Measurements from ENCODE around the gene KRT75. TPM values are rescaled to one million over a fixed set of nuclear protein-coding genes. Genes with fewer than 3 reads are reported as not detected.

KRT75 gene
- total and polyA plus RNA-seq, 2 of the 13 experiments (the other 11 are each of a cell fraction or from before 2014, with no cell fraction given) = not detected

- TF ChIP-seq ZNF580 (CRISPR knock-in tag; IDR thresholded peaks at IDR 0.05; ENCODE audit: borderline replicate concordance, low read depth) (no peak), ZNF350 (CRISPR knock-in tag; IDR thresholded peaks at IDR 0.05; ENCODE audit: borderline replicate concordance, low read depth) (no peak), KAT7 (CRISPR knock-in tag; IDR thresholded peaks at IDR 0.05; ENCODE audit: borderline replicate concordance) (no peak)
These were observed 16.4 kb downstream of the KRT75 start (continued) for GRCh38 chr12:52417740-52418139.

GRCh38 chr12:52416795-52417194, 17.4 kb downstream of the KRT75 start:
- 0% methylated on average over 1 of the region's 1 CpG for WGBS (ENCODE audit: low lambda C conversion rate)
- in situ Hi-C loops (cut with HindIII; ENCODE audit: extremely low pct_ligation_motif_present, low pct_unique_long_range_greater_than_20kb) = no loop called here
- no peak overlapping the region for H3K4me3 ChIP-seq (replicated peaks in 1 of 3; ENCODE audit: insufficient read depth in 1 of 3, low read depth in 2 of 3, low read length in 3 of 3)
- no peak overlapping the region for H3K27ac ChIP-seq (ENCODE audit: extremely low read length, insufficient read depth, low read length)
- no peak overlapping the region for H2AFZ ChIP-seq (ENCODE audit: low read length)
- FAIRE-seq (no peak), ATAC-seq (no peak), DNase-seq (ENCODE audit: low spot score) (no peak)
- ChIA-PET POLR2A (no interaction called here), CTCF (ENCODE audit: low intra/inter-chr PET ratio, low total read pairs) (no interaction called here)
- no peaks in the 10 kb centered on the region; a peak in 2 of 5 replicates for H3K27me3 ChIP-seq (ENCODE audit: control insufficient read depth in 1 of 2, insufficient read depth in 2 of 2, low read length in 2 of 2)
- no peaks in the 10 kb centered on the region for H3K9me3 ChIP-seq (ENCODE audit: low read length)
- H3K9ac ChIP-seq (ENCODE audit: insufficient read depth, low read depth, low read length) = no peak overlapping the region
- no peaks in the 10 kb centered on the region for H3K4me1 ChIP-seq (ENCODE audit: insufficient read depth, low read length)
- no peaks in the 10 kb centered on the region for H4K20me1 ChIP-seq (ENCODE audit: insufficient read depth, low read length)
- TF ChIP-seq MED8 (CRISPR knock-in tag; IDR thresholded peaks at IDR 0.05; ENCODE audit: insufficient replicate concordance) (no peak), HDAC2 (CRISPR knock-in tag; IDR thresholded peaks at IDR 0.05) (no peak), SNAPC2 (CRISPR knock-in tag; IDR thresholded peaks at IDR 0.05) (no peak), CREB1 (IDR thresholded peaks at IDR 0.05) (no peak), CREB1 (CRISPR knock-in tag; IDR thresholded peaks at IDR 0.05) (no peak), MEIS1 (CRISPR knock-in tag; IDR thresholded peaks at IDR 0.05; ENCODE audit: borderline replicate concordance) (no peak), ZNF513 (CRISPR knock-in tag; conservative IDR thresholded peaks at IDR 0.05) (no peak), FOXP1 (IDR thresholded peaks at IDR 0.05) (no peak), FOXP1 (CRISPR knock-in tag; IDR thresholded peaks at IDR 0.05) (no peak), STAG1 (CRISPR knock-in tag; IDR thresholded peaks at IDR 0.05) (no peak), ZNF260 (CRISPR knock-in tag; IDR thresholded peaks at IDR 0.05; ENCODE audit: borderline replicate concordance, low read depth) (no peak), ESRRA (CRISPR knock-in tag; IDR thresholded peaks at IDR 0.05; ENCODE audit: low read depth) (no peak), MYNN (CRISPR knock-in tag; IDR thresholded peaks at IDR 0.05; ENCODE audit: low read depth) (no peak), ZKSCAN5 (CRISPR knock-in tag; IDR thresholded peaks at IDR 0.05) (no peak), TEAD3 (CRISPR knock-in tag; optimal IDR thresholded peaks at IDR 0.05; ENCODE audit: borderline replicate concordance) (no peak), ZNF670 (CRISPR knock-in tag; IDR thresholded peaks at IDR 0.05; ENCODE audit: borderline replicate concordance) (no peak), SP2 (CRISPR knock-in tag; IDR thresholded peaks at IDR 0.05) (no peak), JUNB (CRISPR knock-in tag; IDR thresholded peaks at IDR 0.05; ENCODE audit: borderline replicate concordance) (no peak), ZNF674 (CRISPR knock-in tag; IDR thresholded peaks at IDR 0.05; ENCODE audit: low read depth) (no peak), ZNF44 (CRISPR knock-in tag; IDR thresholded peaks at IDR 0.05) (no peak), ZNF547 (CRISPR knock-in tag; IDR thresholded peaks at IDR 0.05) (no peak), ZNF567 (CRISPR knock-in tag; IDR thresholded peaks at IDR 0.05; ENCODE audit: borderline replicate concordance) (no peak)
- H3K36me3 ChIP-seq (replicated peaks in 1 of 2; ENCODE audit: control insufficient read depth in 1 of 2, insufficient read depth in 2 of 2, low read length in 2 of 2) = no peaks in the 10 kb centered on the region
- no peaks in the 10 kb centered on the region for H3K79me2 ChIP-seq (ENCODE audit: insufficient read depth, low read length)
- no TSS peak for BruUV-seq (replicated peaks)
- H3K4me2 ChIP-seq (ENCODE audit: low read depth, low read length) = no peak overlapping the region
- intact Hi-C loops (cut with micrococcal nuclease; ENCODE audit: unreplicated experiment) = no loop called here
